ENCODE measurements around the gene RNASEH2A. TPM values are rescaled to one million over a fixed set of nuclear protein-coding genes. Genes with fewer than 3 reads are reported as not detected.

The RNASEH2A gene
- total RNA-seq, 1 experiment from 2014 or later = 72.9 TPM

- TF ChIP-seq ATF3 (CRISPR knock-in tag; conservative IDR thresholded peaks at IDR 0.05) (no peak), ZNF121 (CRISPR knock-in tag; IDR thresholded peaks at IDR 0.05) (0 out of 2 replicates have a peak, but pooled peaks have one; percentile 27), CBFB (CRISPR knock-in tag; IDR thresholded peaks at IDR 0.05; ENCODE audit: low read depth) (0 out of 2 replicates have a peak, but pooled peaks have one; percentile 80), STAT6 (CRISPR knock-in tag; conservative IDR thresholded peaks at IDR 0.05; ENCODE audit: low read depth) (no peak), NFE2L1 (CRISPR knock-in tag; IDR thresholded peaks at IDR 0.05) (no peak), ZNF317 (CRISPR knock-in tag; IDR thresholded peaks at IDR 0.05; ENCODE audit: borderline replicate concordance, low read depth) (0 out of 2 replicates have a peak, but pooled peaks have one; percentile 46), JUN (CRISPR knock-in tag; IDR thresholded peaks at IDR 0.05) (no peak), ZNF138 (CRISPR knock-in tag; conservative IDR thresholded peaks at IDR 0.05) (no peak; the same call in 1 of the 2 replicates), NR3C1 (CRISPR knock-in tag; conservative IDR thresholded peaks at IDR 0.05; ENCODE audit: low read depth) (no peak), PRDM15 (CRISPR knock-in tag; IDR thresholded peaks at IDR 0.05) (0 out of 2 replicates have a peak, but pooled peaks have one; percentile 20), HMGXB4 (CRISPR knock-in tag; IDR thresholded peaks at IDR 0.05) (peak; percentile 85; the same call in 1 of the 2 replicates), ARID4B (CRISPR knock-in tag; IDR thresholded peaks at IDR 0.05; ENCODE audit: borderline replicate concordance) (peak; percentile 61; the same call in 1 of the 2 replicates), MYBL2 (CRISPR knock-in tag; IDR thresholded peaks at IDR 0.05) (0 out of 2 replicates have a peak, but pooled peaks have one; percentile 52), EMX1 (CRISPR knock-in tag; IDR thresholded peaks at IDR 0.05) (no peak), ZSCAN18 (CRISPR knock-in tag; IDR thresholded peaks at IDR 0.05) (no peak), ATF6 (CRISPR knock-in tag; IDR thresholded peaks at IDR 0.05) (no peak), NR1H2 (CRISPR knock-in tag; IDR thresholded peaks at IDR 0.05) (no peak), ZNF423 (CRISPR knock-in tag; IDR thresholded peaks at IDR 0.05) (no peak), E2F5 (CRISPR knock-in tag; IDR thresholded peaks at IDR 0.05) (0 out of 2 replicates have a peak, but pooled peaks have one; percentile 51)
Observed at GRCh38 chr19:12825254-12826131, 19.1 kb downstream of the RNASEH2A start (continued).
